Measurements from ENCODE around the gene UBQLN4.
A peak's percentile ranks its signal among the peaks of the same experiment; 100 is the strongest.
"Not testable (repeated sequence)": the region's sequence is repeated elsewhere in the genome, so short reads cannot be mapped to it uniquely, and the experiment has no call there.

UBQLN4 gene

DNA sequence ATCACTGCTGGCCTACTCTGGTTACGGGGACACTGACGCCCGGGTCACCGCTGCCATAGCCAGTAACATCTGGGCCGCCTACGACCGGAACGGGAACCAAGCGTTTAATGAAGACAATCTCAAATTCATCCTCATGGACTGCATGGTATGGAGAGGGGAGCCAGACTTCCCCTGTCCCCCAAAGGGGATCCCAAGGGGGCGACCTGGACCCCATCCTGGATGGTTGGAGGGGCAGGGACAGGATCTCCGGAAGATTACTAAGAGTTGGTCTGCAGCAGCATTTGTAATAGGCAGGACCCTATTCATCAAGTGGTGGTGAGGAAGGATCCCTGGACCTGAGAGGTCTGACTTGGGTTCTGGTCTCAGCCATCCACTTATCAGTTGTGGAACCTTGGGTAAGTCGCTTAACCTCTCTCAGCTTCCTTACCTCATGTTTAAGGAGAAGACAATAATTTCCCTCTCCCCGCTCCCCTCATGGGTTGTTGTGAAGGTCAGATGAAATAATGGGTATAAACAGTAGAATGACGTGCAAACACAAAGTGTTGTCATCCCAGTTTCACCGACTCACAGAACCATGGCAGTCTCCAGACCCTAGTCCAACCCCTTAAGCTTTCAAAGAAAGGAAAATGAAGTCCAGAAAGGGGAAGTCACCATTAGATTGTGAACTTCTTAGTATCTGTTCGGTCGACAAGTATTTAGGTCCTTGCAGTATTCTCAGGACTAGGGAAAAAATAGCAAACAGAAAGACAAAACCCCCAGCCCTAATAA is 1.9 kb upstream of the UBQLN4 start:
- DNase-seq = no peak

DNA sequence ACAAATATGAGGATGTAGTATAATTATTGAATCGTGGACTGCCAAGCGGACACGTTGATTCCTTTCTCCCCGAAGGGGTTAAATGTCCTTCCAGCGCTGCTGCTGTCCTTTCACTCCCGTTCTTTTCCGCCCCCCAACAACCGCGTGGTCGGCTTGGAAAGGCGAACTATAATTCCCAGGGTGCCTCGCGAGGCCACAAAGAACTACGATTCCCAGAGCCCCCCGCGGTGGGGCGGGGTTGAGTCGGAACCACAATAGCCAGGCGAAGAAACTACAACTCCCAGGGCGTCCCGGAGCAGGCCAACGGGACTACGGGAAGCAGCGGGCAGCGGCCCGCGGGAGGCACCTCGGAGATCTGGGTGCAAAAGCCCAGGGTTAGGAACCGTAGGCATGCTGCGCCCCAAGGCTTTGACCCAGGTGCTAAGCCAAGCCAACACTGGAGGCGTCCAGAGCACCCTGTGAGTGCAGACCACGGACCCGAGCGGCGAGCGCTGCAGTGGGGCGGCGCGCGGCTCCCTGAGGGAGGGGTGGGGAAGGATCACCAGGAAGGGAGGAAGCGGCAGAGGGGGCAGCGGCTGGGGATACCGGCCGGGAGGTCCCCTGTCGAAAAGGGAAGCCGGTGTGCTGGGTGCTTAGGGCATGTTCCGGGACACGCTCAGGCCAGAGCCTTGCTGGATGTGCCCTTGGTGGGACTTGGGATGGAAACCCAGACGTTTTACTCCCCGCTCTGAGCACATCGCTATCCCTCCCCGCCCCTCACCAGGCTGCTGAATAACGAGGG is 1.1 kb upstream of the UBQLN4 start, which contains the start of gene LAMTOR2:
LAMTOR2 (plus strand) TSS at position 283 of the 781 bp plus-strand sequence; CDS start at position 391, 108 bp downstream.
- peak; percentile 93 to 96 for DNase-seq

- peak; percentile 70 for DNase-seq
Measured at GRCh38 chr1:156052862-156053767, 483 bp downstream of the UBQLN4 start.

DNA sequence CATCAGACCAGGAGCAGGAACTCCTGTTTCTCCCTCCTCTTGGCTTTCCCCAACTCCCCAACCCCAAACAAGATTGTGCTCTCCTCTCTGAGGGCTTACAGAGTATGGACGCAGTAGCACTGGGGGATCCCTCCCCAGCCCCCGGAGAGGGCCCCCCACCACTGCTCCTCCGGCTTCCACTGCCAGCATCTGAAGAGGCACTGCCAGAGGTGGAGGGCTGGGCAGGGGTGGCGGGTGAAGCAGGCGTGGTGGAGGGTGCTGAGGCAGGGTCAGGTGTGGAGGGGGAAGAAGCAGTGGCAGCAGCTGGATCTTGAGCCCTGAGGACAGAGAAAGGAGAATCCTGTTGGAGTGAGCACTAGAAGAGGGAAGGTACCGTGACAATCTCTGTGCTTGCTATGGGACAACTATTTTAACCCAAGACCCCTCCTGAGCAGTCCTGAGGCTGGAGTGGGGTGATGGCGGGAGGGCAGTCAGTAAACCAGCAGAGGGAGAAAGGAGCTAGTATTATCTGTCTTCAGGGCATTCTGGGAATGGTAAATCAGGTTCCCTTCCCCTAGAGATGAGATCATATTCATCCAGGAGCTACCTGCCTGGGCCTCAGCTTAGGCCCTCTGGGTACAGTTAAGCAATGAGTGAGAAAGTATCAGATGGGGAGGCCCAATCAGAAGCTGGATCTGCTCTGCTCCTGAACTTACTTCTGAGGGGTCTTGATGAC is 2.4 kb downstream of the UBQLN4 start:
- no peak for DNase-seq

DNA sequence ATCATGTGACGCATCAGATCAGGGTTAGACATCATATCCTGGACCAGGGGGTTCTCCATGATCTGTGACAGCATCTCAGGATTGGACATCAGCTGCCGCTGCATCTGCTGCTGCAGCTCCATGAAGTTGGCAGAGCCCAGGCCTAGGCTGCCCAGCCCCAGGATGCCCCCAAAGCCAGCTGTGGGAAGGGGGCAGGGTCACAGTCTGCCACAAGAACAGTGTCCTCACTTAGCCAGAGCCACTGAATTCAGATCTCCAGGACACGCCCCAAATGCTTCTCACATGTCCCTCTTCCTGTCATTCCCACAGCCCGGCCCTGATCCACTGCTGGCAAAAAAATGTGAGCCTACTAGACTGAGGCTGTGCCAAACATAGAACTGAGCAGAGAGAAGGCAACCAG is 3.2 kb downstream of the UBQLN4 start:
- no peak for DNase-seq

DNA sequence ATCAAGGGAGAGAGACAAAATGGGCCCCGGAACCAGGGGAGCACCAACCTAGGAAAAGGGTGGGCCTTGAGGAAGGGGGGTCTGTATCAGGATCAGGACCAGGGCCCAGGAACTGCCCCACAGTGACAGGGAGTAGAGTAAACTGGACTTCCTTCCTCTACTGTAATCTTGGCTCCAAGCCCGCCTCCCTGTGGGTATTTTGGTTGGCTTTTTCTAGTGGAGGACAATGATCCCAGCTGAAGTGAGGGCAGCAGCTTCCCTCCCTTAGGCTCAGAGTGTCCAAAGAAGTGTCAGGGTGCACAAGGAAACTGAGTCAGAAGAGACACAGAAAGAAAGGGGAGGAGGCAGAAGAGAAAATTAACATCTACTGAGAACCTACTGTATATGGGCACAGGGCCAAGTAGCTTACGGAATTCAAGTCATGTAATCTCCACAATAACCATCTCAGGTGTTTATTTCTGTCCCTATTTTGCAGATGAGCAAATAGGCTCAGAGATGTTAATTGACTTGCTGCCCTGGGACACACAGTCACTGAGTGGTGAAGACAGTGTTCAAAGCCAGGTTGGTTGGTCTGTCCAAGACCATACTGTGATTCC is 4.8 kb downstream of the UBQLN4 start:
- DNase-seq = no peak

GRCh38 chr1:156045076-156045475 is 8.5 kb downstream of the UBQLN4 start:
- no peak for DNase-seq

GRCh38 chr1:156042828-156043227 is 10.8 kb downstream of the UBQLN4 start:
- no peak for DNase-seq

GRCh38 chr1:156034991-156035390 is 18.6 kb downstream of the UBQLN4 start:
- not testable (repeated sequence) for DNase-seq

DNA sequence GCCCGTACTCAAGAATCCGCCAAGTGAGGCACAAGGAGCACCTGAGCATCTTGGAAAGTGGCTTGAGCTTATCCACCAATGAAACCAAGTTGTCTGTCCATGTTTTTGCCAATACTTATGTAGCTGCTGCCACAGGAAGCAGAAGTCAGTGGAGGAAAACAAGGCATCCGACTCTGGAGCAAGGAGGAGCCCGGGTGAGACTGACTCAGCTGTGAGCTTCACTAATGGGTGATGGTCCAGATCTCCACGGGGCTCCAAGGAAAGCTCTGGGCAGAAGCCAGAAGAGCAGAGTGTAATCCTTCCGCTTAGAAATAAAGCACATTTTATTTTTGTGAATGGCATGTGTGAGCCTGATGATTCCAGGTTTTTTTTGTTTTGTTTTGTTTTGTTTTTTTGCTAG is 20.6 kb downstream of the UBQLN4 start:
- no peak for DNase-seq

GRCh38 chr1:156026588-156026987 is 27.0 kb downstream of the UBQLN4 start:
- no peak for DNase-seq

DNA sequence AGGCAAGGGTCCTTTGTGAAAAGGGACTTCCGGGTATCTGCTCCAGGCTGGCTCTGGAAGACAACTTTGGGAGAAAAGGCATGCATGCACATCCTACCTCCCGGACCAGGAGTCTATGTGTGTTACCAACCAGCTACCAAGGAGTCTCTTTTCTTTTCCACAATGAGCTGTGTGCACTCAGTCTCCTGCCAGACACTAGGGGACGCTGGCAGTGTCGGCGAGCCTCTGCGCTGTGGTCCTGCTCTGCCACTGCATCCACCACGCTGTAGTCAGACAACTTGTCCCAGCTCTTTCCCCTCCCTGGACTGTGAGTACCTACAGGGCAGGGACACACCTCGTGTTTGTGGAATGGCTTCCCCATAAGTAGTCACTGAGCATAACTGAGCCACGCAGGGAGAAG is 27.7 kb downstream of the UBQLN4 start:
- peak; percentile 18 to 32 for DNase-seq

- DNase-seq = no peak
Measured at GRCh38 chr1:156024801-156025200, 28.8 kb downstream of the UBQLN4 start.

- no peak for DNase-seq
Measured at GRCh38 chr1:156021954-156022353, 31.6 kb downstream of the UBQLN4 start.

- no peak for DNase-seq
Measured at GRCh38 chr1:156021093-156021428, 32.5 kb downstream of the UBQLN4 start.

GRCh38 chr1:156020293-156021092 is 33.1 kb downstream of the UBQLN4 start, which contains the start of gene SSR2:
Gene SSR2, minus strand, starts transcription at chr1:156020951. Its CDS starts 784 bp downstream, at chr1:156020167.
- DNase-seq = peak; percentile 87 to 90

DNA sequence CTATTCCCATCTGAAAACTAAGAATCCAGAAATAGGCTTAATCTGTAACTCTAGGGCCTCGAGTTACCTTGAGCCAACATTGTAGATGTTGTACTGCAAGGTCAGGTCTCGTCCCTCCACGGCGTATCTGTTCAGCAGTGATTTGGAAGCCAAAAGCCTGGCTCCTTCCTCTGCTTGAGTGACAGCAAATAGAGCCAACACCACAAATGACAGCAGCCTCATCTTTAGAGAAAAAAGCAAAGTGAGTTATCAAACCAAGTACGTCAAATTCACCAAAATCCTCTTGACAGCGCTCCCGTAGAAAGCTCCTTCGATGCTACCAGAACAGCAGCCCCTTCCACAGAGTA is 33.7 kb downstream of the UBQLN4 start:
- DNase-seq = no peak

DNA sequence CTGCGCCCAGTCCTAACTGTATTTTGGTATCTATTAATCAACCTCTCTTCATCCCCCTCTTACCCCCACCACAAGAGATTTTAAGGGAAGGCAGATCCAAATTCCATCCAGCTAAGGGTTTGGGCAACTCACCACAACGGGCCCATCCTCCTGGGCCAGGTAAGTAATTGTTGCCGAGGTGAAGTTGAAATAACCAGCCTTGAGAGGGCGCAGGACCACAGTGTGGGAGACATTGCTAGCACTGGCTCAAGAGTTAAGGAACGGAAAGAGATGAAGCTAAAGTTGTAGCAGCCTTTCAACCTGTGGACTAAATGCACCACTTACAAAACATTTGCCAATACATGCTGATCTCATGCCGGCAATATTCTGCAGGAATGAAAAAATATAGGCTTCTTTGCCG is 38.8 kb downstream of the UBQLN4 start:
- DNase-seq = no peak

DNA sequence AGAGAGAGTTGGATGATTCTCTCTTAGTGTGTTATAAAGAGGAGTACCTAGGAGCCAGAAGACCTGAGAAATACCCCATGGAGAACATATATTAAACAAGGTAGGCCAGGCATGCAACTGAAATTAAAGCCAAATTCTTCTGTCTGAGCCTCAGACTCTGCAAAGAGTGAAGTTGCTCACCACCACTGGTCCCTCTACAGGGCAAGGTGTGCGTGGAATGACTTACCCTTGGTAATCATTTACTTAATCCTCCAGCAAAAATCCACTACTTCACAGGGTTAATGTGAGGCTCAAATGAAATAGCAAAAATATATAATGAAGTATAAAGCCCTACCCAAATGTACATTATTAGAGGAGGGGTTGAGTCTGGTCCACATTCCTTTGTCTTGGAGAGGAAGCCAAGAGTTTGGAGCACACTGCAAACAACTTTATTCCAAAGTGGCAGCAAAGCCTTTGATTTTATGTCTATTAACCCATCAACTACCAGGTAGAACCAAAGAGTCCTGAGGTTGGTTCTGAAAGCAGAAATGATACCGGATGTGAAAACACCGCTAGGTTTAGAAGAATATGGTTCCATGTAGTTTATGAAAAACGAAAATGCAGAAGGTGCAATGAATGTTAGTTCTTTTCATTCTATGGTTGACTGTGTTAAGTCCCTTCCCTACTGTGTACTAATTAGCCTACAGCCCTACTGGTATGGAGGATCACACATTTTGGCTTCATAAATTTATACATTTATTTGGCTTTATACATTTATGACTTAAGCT is 41.4 kb downstream of the UBQLN4 start:
- no peak for DNase-seq

DNA sequence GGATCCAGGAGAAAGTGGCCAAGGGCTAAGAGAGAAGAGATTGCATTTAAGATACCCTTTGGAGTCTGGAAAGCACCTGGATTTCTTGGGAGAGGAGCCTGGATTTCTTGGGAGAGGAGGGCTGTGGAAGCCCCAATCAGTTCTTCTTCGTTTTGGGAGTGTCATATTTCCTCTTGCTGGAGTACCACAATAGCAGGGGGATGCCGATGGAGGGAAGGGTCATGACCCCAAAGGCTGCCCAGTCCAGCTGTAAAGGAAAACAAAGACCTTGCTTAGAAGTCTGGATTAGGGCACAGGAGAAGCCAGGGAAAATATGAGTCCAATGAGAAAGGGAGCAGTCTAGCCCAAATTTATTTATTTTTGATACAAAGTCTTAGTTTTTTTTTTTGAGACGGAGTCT is 44.2 kb downstream of the UBQLN4 start:
- no peak for DNase-seq
